Measurements from ENCODE around the gene TMEM50B. TPM values are rescaled to one million over a fixed set of nuclear protein-coding genes. Genes with fewer than 3 reads are reported as not detected.

Gene TMEM50B
- polyA plus RNA-seq, 3 donors: 33.8 to 43.0 (median 38.2) TPM

- DNase-seq: peak; percentile 87 to 98 (median 95)
- H3K36me3 ChIP-seq (replicated peaks in 1 of 2; ENCODE audit: control insufficient read depth in 1 of 2, insufficient read depth in 2 of 2, low read length in 2 of 2): peaks cover 14 to 22% of the 10 kb centered on the region in 2 donors
- no peaks in the 10 kb centered on the region for H3K9me3 ChIP-seq (replicated peaks in 1 of 2; ENCODE audit: control insufficient read depth in 1 of 2, insufficient read depth in 1 of 2, low read length in 2 of 2)
- no peak overlapping the region for H2AFZ ChIP-seq (ENCODE audit: insufficient read depth, low read depth, low read length, poor library complexity, severe bottlenecking)
- H3K27me3 ChIP-seq (ENCODE audit: control insufficient read depth in 2 of 2, insufficient read depth in 2 of 2, low read length in 2 of 2): no peaks in the 10 kb centered on the region
- TF ChIP-seq, protein P1, sequence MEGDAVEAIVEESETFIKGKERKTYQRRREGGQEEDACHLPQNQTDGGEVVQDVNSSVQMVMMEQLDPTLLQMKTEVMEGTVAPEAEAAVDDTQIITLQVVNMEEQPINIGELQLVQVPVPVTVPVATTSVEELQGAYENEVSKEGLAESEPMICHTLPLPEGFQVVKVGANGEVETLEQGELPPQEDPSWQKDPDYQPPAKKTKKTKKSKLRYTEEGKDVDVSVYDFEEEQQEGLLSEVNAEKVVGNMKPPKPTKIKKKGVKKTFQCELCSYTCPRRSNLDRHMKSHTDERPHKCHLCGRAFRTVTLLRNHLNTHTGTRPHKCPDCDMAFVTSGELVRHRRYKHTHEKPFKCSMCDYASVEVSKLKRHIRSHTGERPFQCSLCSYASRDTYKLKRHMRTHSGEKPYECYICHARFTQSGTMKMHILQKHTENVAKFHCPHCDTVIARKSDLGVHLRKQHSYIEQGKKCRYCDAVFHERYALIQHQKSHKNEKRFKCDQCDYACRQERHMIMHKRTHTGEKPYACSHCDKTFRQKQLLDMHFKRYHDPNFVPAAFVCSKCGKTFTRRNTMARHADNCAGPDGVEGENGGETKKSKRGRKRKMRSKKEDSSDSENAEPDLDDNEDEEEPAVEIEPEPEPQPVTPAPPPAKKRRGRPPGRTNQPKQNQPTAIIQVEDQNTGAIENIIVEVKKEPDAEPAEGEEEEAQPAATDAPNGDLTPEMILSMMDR (IDR thresholded peaks at IDR 0.05): no peak
- Mint-ChIP-seq H3K27me3 (ENCODE audit: low read depth in 3 of 3) (peaks cover 0 to 4% (median 0%) of the 10 kb centered on the region in 3 donors), H3K36me3 (peaks cover 32 to 43% of the 10 kb centered on the region in 2 donors), H3K27ac (peak overlapping the region; percentile 99 to 100 (median 99)), H3K4me1 (peaks cover 68% of the 10 kb centered on the region), H3K9me3 (peaks cover 0 to 2% (median 0%) of the 10 kb centered on the region in 7 donors), H3K4me3 (peak overlapping the region; percentile 84 to 86)
- 0% methylated on average over 25 of the region's 45 CpGs for WGBS (ENCODE audit: insufficient coverage)
- peak overlapping the region; percentile 100 for H3K9ac ChIP-seq (ENCODE audit: insufficient read depth, low read length, poor library complexity, severe bottlenecking)
- intact Hi-C loops (cut with micrococcal nuclease): loop anchor here (1.0 to 5.0 kb wide), 5 partner anchors 19 to 205 kb away; no protein-coding TSS in a partner anchor
- H3K79me2 ChIP-seq (ENCODE audit: insufficient read depth, low read length): peaks cover 45% of the 10 kb centered on the region
- peaks cover 82 to 83% of the 10 kb centered on the region in 2 donors for H3K4me1 ChIP-seq (ENCODE audit: control insufficient read depth in 1 of 2, insufficient read depth in 2 of 2, low read length in 2 of 2)
- H4K20me1 ChIP-seq (ENCODE audit: insufficient read depth, low read length): peaks cover 36% of the 10 kb centered on the region
- peak overlapping the region; percentile 64 for H3K4me2 ChIP-seq (replicated peaks; ENCODE audit: extremely low read depth, low read length, poor library complexity, severe bottlenecking)
- H3K27ac ChIP-seq (ENCODE audit: low read depth in 1 of 2, low read length in 2 of 2): peak overlapping the region; percentile 98 to 100
- H3K4me3 ChIP-seq (replicated peaks in 1 of 3; ENCODE audit: low read depth in 2 of 3, low read length in 3 of 3): peak overlapping the region; percentile 56 to 99 (median 83)
Measured at GRCh38 chr21:33402001-33402979, 77.5 kb downstream of the TMEM50B start.

DNA sequence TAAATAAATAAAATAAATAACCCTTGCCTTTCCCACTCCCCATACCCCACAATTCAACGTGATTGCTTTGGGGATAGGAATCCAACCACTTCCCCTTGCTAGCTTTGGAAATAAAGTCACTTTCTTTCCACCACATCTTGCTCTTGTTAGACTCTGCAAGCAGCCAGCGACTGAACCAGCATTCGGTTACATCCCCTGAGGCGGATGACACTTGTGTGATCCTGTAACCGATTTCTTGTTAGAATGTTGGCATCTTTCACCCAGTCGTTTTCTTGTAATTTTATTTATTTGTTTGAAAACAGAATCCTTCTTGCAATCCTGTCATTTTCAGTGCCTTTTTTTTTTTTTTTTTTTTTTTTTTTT, 78.2 kb downstream of the TMEM50B start:
- H2AFZ ChIP-seq (ENCODE audit: insufficient read depth, low read depth, low read length, poor library complexity, severe bottlenecking): no peak overlapping the region
- no peaks in the 10 kb centered on the region for H3K27me3 ChIP-seq (ENCODE audit: control insufficient read depth in 2 of 2, insufficient read depth in 2 of 2, low read length in 2 of 2)
- H3K27me3 Mint-ChIP-seq (ENCODE audit: low read depth in 3 of 3): peaks cover 0 to 4% (median 0%) of the 10 kb centered on the region in 3 donors
- no peaks in the 10 kb centered on the region for H3K9me3 ChIP-seq (replicated peaks in 1 of 2; ENCODE audit: control insufficient read depth in 1 of 2, insufficient read depth in 1 of 2, low read length in 2 of 2)
- no CpG with 5 or more reads among the region's 6 CpGs for WGBS (ENCODE audit: insufficient coverage)
- H3K4me3 Mint-ChIP-seq: peak overlapping the region; percentile 76 to 86
- H3K9ac ChIP-seq (ENCODE audit: insufficient read depth, low read length, poor library complexity, severe bottlenecking): peak overlapping the region; percentile 100
- peaks cover 29% of the 10 kb centered on the region for H4K20me1 ChIP-seq (ENCODE audit: insufficient read depth, low read length)
- peaks cover 0 to 2% (median 0%) of the 10 kb centered on the region in 7 donors for H3K9me3 Mint-ChIP-seq
- H3K27ac ChIP-seq (ENCODE audit: low read depth in 1 of 2, low read length in 2 of 2): peak overlapping the region; percentile 98 to 100
- intact Hi-C loops (cut with micrococcal nuclease): loop anchor here (5.0 kb wide), 2 partner anchors 39 to 204 kb away; no protein-coding TSS in a partner anchor
- TF ChIP-seq, protein P1 (IDR thresholded peaks at IDR 0.05): no peak
- peak; percentile 67 to 69 (median 68) for DNase-seq
- H3K79me2 ChIP-seq (ENCODE audit: insufficient read depth, low read length): peaks cover 40% of the 10 kb centered on the region
- H3K4me2 ChIP-seq (replicated peaks; ENCODE audit: extremely low read depth, low read length, poor library complexity, severe bottlenecking): peak overlapping the region; percentile 64
- H3K4me1 Mint-ChIP-seq: peaks cover 68% of the 10 kb centered on the region
- peak overlapping the region; percentile 99 to 100 (median 99) for H3K27ac Mint-ChIP-seq
- H3K36me3 ChIP-seq (replicated peaks in 1 of 2; ENCODE audit: control insufficient read depth in 1 of 2, insufficient read depth in 2 of 2, low read length in 2 of 2): peaks cover 11 to 15% of the 10 kb centered on the region in 2 donors
- H3K36me3 Mint-ChIP-seq: peaks cover 26 to 36% of the 10 kb centered on the region in 2 donors
- H3K4me1 ChIP-seq (ENCODE audit: control insufficient read depth in 1 of 2, insufficient read depth in 2 of 2, low read length in 2 of 2): peaks cover 82 to 83% of the 10 kb centered on the region in 2 donors
- H3K4me3 ChIP-seq (replicated peaks in 1 of 3; ENCODE audit: low read depth in 2 of 3, low read length in 3 of 3): peak overlapping the region in 2 of 3 experiments; percentile 56 to 99
